Esophagus squamous epithelium (tissue), 4 donors: Measurements from ENCODE around the gene BSDC1.

Experiments
- POLR2A ChIP-seq, 4 donors: fragments of 450-650 bp; IDR thresholded peaks; one replicate each; pipeline ENCODE4 v1.6.1; 2017; ENCODE audit warnings: antibody characterized with exemption in 4 of 4, mild to moderate bottlenecking in 4 of 4, moderate library complexity in 3 of 4
- TF ChIP-seq, protein P1 (sequence below), 6 experiments: fragments of 450-650 bp in 4 of 6; fragments of 200-600 bp in 2 of 6; sonication (generic) in 2 of 6; IDR thresholded peaks; one replicate each; pipeline ENCODE4 v1.5.1; 2016 to 2019; ENCODE audit warnings: antibody characterized with exemption in 6 of 6, mild to moderate bottlenecking in 4 of 6, moderate library complexity in 4 of 6

DNA sequence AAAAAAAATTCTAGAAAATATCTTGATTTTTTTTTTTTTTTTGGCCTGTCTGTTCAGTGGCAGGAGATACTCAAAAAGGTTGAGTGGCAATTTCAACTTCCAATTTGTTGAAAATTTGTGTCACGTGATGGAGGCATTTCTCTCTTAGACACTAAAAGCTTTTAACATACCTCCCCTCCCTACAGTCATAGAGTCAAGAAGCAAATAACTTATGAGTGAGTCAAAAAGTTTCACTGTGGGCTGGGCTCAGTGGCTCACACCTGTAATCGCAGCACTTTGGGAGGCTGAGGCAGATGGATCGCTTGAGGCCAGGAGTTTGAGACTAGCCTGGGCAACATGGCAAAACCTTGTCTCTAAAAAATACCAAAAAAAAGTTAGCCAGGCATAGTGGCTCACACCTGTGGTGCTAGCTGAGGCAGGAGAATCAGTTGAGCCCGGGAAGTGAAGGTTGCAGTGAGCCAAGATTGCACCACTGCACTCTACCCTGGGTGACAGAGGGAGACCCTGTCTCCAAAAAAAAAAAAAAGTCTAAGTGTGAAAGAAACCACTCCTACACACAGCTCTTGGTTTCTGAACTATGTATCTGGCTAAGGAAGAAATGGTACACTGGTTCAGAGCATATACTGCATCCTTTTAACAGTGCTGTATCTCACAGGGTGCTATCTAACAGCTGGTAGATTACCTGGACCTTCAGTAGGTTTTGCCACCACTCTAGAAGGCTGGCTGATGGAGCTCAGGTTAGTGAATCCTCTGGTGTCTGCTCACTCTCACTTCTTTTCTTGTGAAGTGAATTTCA is 11.6 kb upstream of the BSDC1 start:
- TF ChIP-seq, protein P1, sequence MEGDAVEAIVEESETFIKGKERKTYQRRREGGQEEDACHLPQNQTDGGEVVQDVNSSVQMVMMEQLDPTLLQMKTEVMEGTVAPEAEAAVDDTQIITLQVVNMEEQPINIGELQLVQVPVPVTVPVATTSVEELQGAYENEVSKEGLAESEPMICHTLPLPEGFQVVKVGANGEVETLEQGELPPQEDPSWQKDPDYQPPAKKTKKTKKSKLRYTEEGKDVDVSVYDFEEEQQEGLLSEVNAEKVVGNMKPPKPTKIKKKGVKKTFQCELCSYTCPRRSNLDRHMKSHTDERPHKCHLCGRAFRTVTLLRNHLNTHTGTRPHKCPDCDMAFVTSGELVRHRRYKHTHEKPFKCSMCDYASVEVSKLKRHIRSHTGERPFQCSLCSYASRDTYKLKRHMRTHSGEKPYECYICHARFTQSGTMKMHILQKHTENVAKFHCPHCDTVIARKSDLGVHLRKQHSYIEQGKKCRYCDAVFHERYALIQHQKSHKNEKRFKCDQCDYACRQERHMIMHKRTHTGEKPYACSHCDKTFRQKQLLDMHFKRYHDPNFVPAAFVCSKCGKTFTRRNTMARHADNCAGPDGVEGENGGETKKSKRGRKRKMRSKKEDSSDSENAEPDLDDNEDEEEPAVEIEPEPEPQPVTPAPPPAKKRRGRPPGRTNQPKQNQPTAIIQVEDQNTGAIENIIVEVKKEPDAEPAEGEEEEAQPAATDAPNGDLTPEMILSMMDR (IDR thresholded peaks at IDR 0.05), result no peak
- TF ChIP-seq POLR2A (IDR thresholded peaks at IDR 0.05), result no peak
